Embryonic facial prominence (tissue), 1 donor: Measurements from ENCODE around the gene RUFY3.
"Not testable (repeated sequence)": the region's sequence is repeated elsewhere in the genome, so short reads cannot be mapped to it uniquely, and the experiment has no call there.

ENCODE experiments used
- DNase-seq: peaks from one replicate; pipeline ENCODE4 v3.0.0-alpha.2; 2016; ENCODE audit errors: extremely low spot score

RUFY3 gene

DNA sequence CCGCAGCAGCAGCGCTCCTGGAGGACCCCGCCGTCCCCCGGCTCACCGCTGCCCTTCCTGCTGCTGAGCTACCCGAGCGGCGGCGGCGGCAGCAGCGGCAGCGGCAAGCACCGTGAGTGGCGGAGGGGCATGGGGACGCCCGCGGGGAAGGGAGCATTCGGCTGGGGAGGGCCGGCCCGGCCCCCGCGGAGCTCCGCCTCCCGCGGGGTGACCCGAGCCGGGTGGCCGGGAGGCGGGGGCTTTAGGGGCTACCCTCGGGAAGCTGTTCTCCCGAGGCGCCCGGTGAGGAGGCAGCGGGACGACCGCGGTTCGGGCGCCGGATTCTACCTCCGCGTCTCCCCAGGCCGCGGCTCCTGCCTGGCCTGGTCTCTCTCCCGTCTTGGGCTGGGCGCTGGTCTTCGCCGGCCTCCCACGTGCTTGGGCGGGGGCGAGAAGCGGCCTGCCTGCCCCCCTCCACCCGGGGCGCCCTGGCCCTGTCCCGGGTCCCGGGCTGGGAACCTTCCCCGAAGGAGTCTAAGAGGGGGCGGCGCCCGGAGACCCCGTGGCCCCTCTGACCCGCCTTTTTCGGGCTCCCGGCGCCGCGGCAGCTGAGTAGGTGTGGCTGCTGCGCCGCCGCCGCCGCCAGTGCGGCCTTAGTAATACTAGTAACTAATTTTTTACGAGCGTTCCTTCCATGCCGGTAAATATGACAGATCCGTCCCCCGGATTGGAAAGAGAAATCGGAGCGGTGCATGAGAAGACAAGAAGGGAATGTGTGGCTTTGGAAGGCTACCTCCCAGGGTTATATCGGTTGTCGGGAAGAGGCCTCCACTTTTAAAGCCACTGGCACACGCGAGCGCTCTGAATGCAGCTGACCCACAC is 16.4 kb upstream of the RUFY3 start:
- no peak for DNase-seq

DNA sequence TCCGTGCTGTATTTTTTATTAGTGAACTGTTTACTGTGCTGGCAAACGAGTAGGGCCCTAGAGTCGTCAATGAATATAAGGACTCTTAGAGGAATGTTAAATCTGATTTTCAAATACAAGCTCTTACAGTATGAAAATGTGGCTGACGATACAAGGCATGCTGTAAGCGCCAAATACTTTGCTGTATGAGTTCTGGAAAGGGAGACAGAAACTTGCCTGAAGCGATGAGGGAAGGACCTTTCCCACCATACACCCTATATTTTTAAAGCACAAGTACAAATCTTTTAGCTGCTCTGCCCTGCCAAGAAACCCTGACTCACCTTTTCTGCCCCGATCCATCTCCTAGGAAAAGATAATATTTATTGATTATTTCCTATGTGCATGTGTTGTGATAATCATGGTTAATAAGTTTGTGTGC is 15.7 kb upstream of the RUFY3 start:
- no peak for DNase-seq

DNA sequence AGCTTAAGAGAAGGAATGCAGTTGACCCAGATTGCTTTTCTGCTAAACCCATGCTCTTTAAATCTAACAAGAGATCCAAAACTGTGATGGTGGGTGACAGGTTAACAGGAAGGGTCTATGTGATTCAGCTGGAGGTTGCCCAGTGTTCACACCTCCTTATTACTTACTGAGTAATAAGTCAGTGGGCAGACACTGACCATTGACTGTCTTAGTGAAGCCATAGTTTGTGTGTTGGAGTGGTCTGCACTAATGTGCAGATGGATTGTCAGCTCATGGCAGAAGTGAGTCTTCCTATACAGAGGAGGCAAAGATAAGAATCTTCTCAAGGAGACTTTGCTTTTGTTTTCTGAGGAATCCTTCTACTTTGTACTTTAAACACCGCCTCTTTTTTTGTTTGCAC is 15.2 kb upstream of the RUFY3 start:
- no peak for DNase-seq

DNA sequence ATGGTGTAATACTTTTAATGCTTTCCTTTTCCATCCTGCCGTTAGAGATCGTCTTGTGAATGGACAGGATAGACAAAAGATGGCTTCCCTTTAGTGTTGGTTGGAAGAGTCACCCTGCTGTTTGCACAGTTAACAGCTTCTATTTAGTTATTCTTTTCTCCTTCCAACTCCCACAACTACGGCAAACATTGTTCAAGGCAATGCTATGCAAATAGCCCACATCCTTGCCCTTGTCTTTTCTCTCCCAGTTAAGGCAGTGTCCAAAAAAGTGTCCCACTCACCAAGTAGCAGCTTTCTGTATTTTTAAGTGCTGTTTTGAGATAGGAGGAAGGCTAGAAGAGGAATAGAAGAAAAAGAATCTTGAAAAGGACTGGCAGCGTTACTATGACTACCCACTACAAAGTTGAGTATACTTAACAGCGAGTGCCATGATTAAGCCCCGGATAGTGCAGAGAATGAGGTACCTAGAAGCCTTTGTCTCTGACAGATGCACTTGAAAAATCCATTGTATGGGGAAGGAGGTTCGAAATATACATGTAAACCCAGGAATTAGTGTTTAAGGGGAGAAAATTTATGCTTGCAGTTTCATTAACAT is 12.1 kb upstream of the RUFY3 start:
- no peak for DNase-seq

DNA sequence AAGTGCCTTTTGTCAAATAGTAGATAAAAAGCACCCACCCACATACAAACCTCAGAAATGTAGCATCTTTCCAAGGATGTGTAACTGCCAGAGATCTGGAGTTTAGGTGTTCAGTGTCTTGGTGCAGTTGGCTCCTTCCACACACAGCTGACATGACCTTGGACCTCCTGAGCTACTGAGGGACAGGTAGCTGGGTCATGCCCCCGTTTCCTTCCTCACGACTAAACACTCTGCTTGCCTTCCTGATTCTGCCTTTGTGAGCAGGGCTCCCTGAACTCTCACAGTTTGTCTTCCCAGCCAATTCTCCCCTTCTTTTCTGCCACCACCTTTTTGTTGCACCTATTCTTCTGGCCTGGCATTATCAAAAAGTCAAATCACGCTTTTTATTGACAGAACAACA is 10.2 kb upstream of the RUFY3 start:
- DNase-seq: no peak

DNA sequence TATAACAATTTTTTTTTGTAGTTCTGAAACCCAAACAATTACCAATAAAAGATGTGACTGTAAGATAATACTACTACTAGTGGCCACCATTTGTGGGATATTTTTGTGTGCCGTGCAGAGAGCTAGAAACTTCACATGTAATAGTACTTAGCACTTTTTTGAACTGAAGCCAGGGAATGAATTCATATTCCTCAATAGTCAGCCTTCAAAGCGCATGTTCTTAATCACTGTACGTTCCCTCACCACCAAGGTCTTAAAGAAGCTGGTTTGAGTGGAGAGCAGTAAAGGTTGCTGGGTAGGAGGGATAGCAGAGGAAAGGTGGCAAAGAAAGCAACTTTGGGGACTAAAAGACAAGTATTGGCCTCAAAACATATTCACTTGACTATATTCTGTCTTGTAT is 9.6 kb upstream of the RUFY3 start:
- DNase-seq: no peak

DNA sequence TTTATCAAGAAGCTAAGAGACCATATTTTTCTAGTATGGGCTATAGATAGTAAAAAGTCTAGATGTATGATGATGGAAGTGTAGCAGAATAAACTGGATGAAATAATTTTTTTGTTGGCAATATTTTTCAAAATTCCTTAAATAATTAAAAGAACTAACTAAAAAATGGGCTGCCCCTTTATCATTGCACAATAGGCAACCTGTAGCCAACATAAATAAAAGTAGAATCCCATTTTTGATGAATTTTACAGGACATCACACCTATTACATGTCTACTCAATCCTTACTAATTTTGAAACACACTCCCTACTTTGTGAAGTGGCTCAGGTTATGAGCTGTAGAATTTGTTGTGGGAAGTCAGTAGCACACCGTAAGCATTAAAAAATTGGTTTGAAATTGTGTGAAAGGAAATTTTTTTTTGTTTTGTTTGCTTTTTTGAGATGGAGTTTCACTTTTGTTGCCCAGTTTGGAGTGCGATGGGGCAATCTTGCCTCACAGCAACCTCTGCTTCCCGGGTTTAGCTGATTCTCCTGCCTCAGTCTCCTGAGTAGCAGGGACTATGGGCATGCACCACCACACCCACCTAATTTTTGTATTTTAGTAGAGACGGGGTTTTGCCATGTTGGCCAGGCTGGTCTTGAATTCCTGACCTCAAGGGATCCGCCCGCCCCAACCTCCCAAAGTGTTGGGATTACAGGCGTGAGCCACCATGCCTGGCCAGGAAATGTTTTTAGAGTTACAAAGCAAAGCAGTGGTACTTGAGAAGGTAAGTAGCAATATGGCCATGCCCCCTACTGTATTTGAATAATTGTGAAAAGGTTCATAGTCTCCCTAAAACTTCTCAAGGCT is 8.9 kb upstream of the RUFY3 start:
- no peak for DNase-seq

DNA sequence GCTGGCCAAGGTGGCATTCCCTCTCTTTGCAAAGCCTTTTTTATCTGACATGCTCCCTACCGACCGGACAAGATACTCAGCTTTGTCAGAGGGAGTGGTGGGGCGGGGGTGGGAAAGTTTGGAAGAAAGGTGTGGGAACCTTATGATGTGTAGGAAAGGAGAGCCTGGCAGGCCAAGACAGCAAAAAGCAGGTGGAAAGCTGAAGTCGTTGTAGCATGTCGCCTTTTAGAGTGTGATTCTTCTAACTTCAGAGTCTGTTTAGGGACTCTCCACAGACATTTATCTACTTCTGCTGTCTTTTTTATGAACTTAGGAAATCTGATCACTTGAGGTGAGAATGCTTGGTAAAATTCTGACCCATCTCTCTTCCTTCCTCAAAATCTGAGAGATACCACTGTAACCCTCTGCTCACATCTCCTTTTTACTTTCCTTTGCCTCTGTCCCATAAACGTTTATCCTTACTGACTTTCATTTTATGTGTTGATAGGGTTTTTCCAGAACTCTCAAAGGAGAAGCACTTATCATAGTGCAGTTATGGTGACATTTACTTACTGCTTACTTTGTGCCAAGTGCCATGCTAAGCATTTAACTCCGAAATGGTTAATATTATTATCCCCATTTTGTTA is 8.2 kb upstream of the RUFY3 start:
- DNase-seq: no peak

DNA sequence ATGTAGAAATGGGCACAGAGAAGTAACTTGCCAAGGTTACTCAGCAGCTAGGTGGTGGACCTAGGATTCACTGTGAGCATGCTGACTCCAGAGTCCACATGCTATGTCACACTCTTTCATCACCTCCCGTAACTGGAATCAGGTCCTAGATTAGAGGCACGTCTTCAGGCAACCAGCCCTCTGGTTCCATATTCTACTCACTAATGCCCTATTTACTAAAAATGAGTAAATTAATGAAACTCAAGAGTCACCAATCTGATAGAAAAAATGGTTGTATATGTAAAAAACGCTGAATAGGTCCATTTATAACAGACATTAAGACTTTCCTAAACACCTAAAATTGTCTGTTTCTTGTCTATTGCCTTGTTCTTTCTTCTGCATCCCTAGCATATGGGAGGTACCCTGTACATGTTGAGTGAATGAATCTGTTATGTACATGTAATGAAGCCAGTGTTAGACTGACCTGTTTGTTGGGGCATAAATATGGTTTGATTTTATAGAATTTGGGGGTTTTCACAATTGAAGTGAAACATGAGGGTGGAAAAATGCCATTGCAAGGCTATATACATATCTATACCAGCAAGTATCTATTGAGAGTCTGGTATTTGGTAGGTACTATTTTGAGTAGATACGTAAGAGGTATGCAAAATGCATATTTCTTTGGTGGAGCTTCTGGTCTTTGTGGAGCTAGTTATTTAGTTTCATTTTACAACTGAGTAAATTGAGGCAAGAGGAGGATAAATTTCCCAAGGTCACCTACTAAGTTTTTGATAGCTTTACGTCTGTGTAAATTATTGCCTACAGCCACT is 7.5 kb upstream of the RUFY3 start:
- DNase-seq: no peak

DNA sequence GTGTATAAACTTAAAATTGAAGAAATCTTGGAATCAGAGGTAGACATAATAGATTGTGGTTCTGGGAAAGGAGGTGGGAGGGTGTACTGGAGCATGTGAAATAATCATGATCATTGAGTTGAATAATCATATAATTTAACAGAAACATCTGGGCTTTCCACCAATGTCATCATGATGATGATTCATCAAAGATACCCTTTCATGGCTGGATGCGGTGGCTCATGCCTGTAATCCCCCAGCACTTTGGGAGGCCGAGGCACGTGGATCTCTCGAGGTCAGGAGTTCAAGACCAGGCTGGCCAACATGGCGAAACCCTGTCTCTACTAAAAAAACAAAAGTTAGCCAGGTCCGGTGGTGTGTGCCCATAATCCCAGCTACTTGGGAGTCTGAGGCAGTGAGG is 6.7 kb upstream of the RUFY3 start:
- no peak for DNase-seq

DNA sequence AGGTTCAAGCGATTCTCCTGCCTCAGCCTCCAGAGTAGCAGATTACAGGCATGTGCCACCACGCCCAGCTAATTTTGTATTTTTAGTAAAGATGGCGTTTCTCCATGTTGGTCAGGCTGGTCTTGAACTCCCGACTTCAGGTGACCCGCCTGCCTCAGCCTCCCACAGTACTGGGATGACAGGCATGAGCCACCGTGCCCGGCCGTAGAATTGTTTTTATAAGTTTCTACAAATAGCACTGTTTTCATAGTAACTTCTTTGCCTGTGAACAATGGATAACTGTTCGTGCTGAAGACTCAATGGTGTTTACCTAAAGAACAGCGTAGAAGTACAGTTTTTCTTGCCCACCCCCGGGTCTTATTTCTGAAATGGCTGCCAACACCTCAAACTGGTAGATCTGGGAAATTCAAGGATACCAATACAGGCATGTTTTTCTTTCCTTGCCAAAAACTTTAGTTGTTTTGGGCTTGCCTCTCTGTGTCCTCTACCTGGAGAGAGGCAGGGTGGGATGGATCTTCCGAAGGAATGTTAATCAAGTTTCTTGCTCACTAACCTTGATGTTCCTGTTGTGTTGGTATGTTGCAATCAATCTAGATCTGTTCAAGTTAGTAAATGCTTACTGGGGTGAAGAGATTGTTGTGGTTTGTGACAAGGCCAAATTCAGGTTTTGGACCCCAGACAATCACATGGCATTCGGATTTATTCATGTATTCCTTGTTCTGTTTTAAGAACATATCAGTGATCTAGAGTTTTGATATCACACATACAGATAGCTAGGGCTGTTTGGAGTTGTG is 2.8 kb upstream of the RUFY3 start:
- DNase-seq: no peak

DNA sequence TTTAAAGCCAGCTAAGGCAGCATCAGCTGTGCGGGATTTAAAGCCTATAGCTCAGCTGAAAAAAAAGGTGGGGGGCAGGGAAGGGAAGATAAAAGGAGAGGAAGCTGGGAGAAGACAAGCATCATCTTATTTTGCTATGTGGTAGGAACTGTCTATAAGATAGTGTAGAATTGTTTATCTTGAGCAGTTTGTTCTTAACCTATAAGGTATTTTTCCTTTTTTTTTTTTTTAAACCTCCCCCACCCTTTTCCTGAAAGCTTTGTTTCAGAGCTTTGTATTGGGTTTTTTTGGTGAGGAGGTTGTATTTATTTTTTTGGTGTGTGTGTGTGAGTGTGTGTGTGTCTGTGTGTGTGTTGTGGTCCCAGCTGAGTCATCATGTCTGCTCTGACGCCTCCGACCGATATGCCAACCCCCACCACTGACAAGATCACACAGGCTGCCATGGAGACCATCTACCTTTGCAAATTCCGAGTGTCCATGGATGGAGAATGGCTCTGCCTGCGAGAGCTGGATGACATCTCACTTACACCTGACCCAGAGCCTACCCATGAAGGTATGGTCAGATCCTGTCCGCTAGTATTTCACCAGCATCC is 531 bp downstream of the RUFY3 start:
- no peak for DNase-seq

DNA sequence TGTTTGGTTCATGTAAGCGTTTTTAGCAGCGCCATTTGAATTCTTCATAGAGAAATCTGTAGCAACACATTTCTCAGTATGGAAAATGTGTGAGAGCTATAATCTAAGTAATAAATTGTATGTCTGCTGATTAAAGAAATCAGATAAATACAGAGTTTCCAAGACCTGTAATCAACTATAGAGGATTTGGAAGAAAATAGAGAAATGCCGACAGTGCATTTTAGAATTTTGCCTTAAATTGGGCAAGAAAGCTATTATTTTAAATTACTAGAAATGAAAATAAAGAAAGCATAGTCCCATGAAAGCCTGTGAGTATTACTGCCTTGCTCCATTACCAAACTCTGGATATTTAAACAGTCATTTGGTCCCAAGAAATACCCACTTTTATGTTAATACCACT is 2.7 kb downstream of the RUFY3 start:
- no peak for DNase-seq

DNA sequence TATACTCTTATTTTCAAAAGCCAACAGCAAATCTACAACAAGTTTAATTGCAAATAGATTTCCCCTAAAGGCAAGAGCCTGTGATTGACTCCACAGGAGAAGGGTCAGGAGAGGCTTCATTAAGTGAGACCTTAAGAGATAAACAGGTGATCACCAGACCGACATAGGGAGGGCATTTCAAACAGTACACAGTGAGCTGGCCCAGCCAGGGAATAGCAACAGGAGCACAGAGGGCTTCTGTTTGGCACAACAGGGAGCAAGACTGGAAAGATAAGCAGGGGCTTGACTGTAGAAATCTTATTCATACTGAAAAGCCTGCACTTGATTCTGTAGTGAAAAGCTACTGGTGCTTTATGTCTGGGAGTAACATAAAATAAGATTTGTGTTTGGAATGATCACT is 3.9 kb downstream of the RUFY3 start:
- no peak for DNase-seq

DNA sequence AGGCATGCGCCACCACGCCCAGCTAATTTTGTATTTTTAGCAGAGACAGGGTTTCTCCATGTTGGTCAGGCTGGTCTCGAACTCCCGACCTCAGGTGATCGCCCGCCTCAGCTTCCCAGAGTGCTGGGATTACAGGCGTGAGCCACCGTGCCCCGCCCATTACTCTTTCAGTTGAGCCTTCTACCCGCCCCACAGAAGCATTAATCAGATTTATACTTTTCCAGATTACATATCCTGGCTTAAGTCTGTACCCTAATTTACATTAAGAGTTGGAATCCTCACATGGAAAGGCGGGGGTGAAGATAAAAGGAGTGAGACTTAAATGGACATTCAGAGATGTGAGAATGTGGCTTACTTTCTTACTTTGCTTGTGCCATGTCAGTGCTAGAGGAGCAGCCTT is 4.8 kb downstream of the RUFY3 start:
- DNase-seq: not testable (repeated sequence)

DNA sequence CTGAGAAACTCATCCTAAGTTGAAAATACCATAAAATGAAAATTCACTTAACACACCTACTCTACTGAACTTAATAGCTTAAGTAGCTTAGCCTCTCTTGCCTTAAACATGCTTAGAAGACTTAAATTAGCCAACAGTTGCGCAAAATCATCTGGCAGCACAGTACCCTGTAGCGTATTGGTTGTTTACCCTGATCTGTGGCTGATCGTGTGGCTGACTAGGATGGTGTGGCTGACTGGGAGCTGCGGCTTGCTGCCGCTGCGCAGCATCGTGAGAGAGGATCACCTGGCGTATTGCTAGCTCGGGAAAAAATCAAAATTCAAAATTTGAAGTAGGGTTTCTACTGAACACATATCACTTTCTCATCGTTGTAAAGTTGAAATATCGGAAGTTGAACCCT is 6.3 kb downstream of the RUFY3 start:
- DNase-seq: no peak

DNA sequence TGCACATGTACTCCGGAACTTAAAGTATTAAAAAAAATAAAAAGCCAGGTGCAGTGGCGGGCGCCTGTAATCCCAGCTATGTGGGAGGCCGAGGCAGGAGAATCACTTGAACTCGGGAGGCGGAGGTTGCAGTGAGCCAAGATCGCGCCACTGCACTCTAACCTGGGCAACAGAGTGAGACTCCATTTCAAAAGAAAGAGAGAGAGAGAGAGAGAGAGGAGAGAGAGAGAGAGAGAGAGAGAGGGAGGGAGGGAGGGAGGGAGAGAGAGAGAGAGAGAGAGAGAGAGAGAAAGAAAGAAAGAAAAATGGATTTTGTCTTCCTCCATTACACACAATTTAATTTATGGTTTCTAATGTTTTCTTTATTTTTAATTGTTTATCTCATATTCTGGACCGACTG is 11.1 kb downstream of the RUFY3 start:
- DNase-seq: not testable (repeated sequence)

DNA sequence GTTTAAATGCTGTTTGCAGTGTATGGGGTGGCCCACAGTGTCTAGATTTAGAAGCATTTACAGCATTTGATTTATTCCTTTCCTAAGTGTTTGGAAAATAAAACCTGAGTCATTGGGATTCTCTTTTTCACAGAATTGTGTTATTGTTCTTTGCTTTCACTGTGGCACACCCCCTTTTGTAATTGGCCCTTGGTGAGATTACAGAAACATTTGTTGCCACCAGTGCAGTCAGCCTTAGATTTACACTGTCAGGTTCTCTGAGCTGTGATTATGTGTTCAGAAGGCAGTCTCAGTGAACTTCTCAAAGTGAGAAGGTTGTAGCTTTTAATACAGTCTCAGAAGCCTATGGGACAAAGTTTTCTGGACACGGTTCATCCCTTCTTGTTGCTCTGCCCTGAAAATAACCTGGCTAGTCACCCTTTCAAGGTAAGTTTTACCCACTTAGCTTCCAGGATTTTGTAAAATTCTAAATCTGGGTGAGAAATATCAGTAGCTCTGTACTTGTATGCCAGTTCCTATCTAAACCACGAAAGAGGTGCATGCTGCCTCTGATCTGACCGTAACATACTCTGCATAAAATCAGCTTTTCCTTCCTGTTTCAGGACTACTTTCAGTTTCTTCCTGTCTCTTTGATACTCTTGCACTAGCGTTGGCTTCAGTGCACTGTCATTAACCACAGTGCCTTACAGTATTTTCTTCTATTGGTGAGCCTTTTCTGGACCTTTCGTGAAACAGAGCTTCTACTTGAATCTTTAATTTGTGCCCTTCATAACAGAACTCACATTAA is 12.6 kb downstream of the RUFY3 start:
- DNase-seq: no peak

DNA sequence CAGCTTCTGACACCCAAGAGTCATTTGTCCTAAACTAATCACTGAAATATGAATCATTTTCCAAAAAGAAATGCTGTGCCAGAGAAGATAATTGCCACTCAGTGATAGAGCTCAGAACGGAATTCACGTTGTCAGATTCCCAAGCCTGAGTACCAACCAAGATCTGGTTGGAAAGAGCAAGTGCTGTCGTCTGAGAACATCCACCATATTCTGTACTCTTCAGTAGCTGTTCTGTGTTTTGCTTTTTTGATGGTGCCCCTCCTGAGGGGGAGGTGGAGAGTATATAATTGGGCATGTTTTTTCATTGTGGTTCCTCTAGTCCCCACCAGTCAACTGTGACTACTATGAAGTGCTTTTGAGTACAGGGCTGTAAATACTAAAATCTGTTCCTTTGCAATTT is 13.2 kb downstream of the RUFY3 start:
- no peak for DNase-seq
